IPS-18a (cell line): Measurements from ENCODE around the gene RPLP2.

Experiments
- H3K27ac ChIP-seq: one replicate; pipeline ENCODE4 v1.5.1; 2013; ENCODE audit warnings: low read length
- H3K27me3 ChIP-seq: one replicate; pipeline ENCODE4 v1.6.1; 2013; ENCODE audit warnings: mild to moderate bottlenecking, low read length; ENCODE audit not compliant: control insufficient read depth, insufficient read depth
- H3K36me3 ChIP-seq: one replicate; pipeline ENCODE4 v1.6.1; 2013; ENCODE audit warnings: low read depth, low read length; ENCODE audit not compliant: control insufficient read depth
- H3K4me1 ChIP-seq: one replicate; pipeline ENCODE4 v1.6.1; 2013; ENCODE audit warnings: low read depth, low read length; ENCODE audit not compliant: control insufficient read depth
- H3K4me3 ChIP-seq: one replicate; pipeline ENCODE4 v1.5.1; 2013; ENCODE audit warnings: low read length
- H3K9ac ChIP-seq: one replicate; pipeline ENCODE4 v1.6.1; 2013; ENCODE audit warnings: mild to moderate bottlenecking, low read length, moderate library complexity
- H3K9me3 ChIP-seq: one replicate; pipeline ENCODE4 v1.6.1; 2013; ENCODE audit warnings: low read depth, low read length; ENCODE audit not compliant: control insufficient read depth

The RPLP2 gene

GRCh38 chr11:858053-858761 lies 48.4 kb downstream of the RPLP2 start:
- peaks cover 5% of the 10 kb centered on the region for H3K27me3 ChIP-seq
- H3K9me3 ChIP-seq: no peaks in the 10 kb centered on the region
- H3K4me3 ChIP-seq: no peak overlapping the region
- H3K27ac ChIP-seq: no peak overlapping the region
- peaks cover 23% of the 10 kb centered on the region for H3K4me1 ChIP-seq
- H3K36me3 ChIP-seq: no peaks in the 10 kb centered on the region
- H3K9ac ChIP-seq: no peak overlapping the region

DNA sequence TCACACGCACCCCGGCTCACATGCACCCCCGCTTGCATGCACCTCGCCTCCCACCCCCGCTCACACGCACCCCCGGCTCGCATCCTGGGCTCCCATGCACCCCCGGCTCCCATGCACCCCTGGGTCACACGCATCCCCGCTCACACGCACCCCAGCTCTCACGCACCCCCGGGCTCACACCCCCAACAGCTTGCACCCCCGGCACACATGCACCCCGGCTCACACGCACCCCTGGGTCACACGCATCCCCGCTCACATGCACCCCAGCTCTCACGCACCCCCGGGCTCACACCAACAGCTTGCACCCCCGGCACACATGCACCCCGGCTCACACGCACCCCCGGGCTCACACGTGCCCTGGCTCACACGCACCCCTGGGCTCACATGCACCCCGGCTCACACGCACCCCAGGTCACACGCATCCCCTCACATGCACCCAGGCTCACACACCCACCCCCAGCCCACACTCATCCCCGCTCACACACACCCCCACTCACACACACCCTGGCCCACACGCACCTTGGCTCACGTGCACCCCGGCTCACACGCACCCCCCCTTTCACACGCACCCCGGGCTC lies 49.1 kb downstream of the RPLP2 start:
- peaks cover 5% of the 10 kb centered on the region for H3K27me3 ChIP-seq
- no peak overlapping the region for H3K4me3 ChIP-seq
- peaks cover 30% of the 10 kb centered on the region for H3K4me1 ChIP-seq
- no peak overlapping the region for H3K27ac ChIP-seq
- no peaks in the 10 kb centered on the region for H3K9me3 ChIP-seq
- no peaks in the 10 kb centered on the region for H3K36me3 ChIP-seq
- H3K9ac ChIP-seq: no peak overlapping the region

GRCh38 chr11:859394-860131 lies 49.8 kb downstream of the RPLP2 start:
- no peak overlapping the region for H3K4me3 ChIP-seq
- no peaks in the 10 kb centered on the region for H3K9me3 ChIP-seq
- no peak overlapping the region for H3K9ac ChIP-seq
- no peaks in the 10 kb centered on the region for H3K36me3 ChIP-seq
- peaks cover 30% of the 10 kb centered on the region for H3K4me1 ChIP-seq
- no peak overlapping the region for H3K27ac ChIP-seq
- H3K27me3 ChIP-seq: peaks cover 5% of the 10 kb centered on the region

DNA sequence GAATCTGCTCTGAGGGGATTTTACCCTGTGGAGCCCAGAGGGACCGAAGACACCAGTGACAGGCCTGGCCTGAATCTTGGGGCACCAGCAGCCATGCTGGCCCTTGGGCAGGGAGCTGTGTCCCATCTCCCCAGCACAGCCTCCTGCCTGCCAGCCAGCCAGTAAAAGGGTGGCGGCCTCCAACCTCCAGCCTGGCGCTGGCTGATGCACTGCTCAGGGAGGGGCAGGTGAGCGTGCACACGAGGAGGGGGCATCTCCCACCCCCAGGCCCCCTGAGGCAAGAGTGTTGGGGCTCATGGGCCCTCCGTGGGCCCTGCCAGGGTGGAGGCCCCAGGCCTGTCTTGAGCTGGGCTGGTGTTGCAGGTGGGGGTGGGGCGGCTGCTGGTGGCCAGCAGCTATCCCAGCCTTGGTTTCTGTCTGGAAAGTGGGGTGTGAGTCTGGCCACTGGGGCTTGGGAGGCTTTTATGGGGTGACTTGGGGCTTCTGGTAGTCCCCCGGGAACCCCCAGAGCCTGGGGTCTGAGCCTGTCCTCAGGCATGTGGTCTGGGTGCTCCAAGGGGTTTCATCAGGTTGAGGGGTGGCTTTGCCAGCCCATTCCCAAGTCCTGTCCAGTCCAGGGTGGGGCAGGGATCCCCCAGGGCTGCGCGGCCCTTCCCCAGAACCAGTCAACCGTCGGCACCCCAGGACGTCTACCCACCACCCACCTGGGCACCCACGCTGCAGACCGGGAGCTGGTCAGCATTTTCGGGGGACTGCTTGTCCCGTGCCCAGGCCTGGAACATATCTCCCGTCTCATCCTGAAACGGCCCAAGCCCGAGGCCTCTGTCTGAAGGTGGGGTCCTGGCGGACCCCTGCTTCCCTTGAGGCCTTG lies 50.7 kb downstream of the RPLP2 start:
- H3K4me1 ChIP-seq: peaks cover 30% of the 10 kb centered on the region
- no peak overlapping the region for H3K27ac ChIP-seq
- H3K36me3 ChIP-seq: no peaks in the 10 kb centered on the region
- H3K4me3 ChIP-seq: no peak overlapping the region
- H3K9ac ChIP-seq: no peak overlapping the region
- no peaks in the 10 kb centered on the region for H3K9me3 ChIP-seq
- H3K27me3 ChIP-seq: peaks cover 5% of the 10 kb centered on the region

DNA sequence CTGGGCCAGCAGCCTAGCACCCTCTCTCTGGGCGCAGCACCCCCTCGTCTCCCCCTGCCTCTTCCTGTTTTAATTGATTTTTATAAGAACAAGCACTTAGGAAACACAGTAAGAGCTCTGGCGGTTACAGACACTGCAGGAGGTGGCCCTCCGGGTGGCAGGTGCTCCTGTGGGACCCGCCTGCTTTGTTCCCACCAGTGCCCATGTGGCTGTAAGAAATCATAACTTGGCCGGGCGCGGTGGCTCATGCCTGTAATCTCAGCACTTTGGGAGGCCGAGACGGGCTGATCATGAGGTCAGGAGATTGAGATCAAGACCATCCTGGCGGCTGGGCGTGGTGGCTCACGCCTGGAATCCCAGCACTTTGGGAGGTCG lies 51.3 kb downstream of the RPLP2 start:
- no peak overlapping the region for H3K27ac ChIP-seq
- no peaks in the 10 kb centered on the region for H3K9me3 ChIP-seq

DNA sequence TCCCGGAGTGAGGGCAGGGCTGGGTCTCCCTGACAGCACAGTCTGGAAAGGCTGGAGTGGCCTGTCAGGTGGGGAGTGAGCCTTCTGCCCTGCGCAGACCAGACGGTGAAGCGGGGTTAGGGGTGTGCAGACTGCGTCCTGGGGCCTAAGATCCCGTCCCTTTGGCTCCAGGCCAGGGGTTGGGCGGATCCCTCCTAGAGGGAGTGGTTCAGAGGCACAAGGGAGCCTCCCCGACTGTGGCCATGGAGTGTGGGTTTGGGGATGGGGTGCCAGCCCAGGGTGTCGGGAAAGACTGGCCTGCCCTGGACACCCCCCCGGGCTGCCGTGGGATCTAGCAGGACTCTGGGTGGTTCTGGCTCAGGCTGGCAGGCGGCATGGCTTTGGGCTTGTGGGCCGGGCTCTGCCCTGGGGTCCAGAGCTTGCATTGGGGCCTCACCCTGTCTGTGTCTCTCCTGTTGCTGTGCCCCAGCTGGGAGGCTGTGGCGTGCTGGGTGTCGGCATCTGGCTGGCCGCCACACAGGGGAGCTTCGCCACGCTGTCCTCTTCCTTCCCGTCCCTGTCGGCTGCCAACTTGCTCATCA lies 52.4 kb downstream of the RPLP2 start:
- no peak overlapping the region for H3K27ac ChIP-seq
- peaks cover 5% of the 10 kb centered on the region for H3K27me3 ChIP-seq
- H3K9me3 ChIP-seq: no peaks in the 10 kb centered on the region
- peaks cover 21% of the 10 kb centered on the region for H3K4me1 ChIP-seq
- peak overlapping the region; percentile 28 for H3K9ac ChIP-seq
- no peaks in the 10 kb centered on the region for H3K36me3 ChIP-seq
- peak overlapping the region; percentile 33 for H3K4me3 ChIP-seq

More for the DNA sequence above, 51.3 kb downstream of the RPLP2 start:
- peaks cover 30% of the 10 kb centered on the region for H3K4me1 ChIP-seq
- H3K4me3 ChIP-seq: no peak overlapping the region
- H3K9ac ChIP-seq: no peak overlapping the region
- peaks cover 5% of the 10 kb centered on the region for H3K27me3 ChIP-seq
- no peaks in the 10 kb centered on the region for H3K36me3 ChIP-seq
